DND-41 (cell line): ENCODE measurements around the gene CCDC93.

Experiments used
- ATAC-seq: fragments of 200-7000 bp; cut with Tn5 transposase; 3 replicates; pipeline ENCODE4 v1.9.1; 2021; ENCODE audit warnings: low read depth; ENCODE audit not compliant: insufficient read depth
- DNase-seq: peaks from one replicate; pipeline ENCODE4 v3.0.0-alpha.2; 2020
- H2AFZ ChIP-seq: 2 replicates; pipeline ENCODE4 v1.6.0; 2012; ENCODE audit warnings: low read depth, low read length
- H3K27ac ChIP-seq: 2 replicates; pipeline ENCODE4 v1.5.1; 2012; ENCODE audit warnings: low read length, inconsistent platforms
- H3K27me3 ChIP-seq: fragments of 200-600 bp; sonication (generic); 2 replicates; pipeline ENCODE4 v1.6.0; 2012; ENCODE audit warnings: low read length, mild to moderate bottlenecking, inconsistent platforms; ENCODE audit not compliant: insufficient read depth, poor library complexity
- H3K36me3 ChIP-seq: 2 replicates; pipeline ENCODE4 v1.5.1; 2012; ENCODE audit warnings: low read length, inconsistent platforms; ENCODE audit not compliant: insufficient read depth
- H3K4me1 ChIP-seq: 2 replicates; pipeline ENCODE4 v1.5.1; 2012; ENCODE audit warnings: mild to moderate bottlenecking, low read length; ENCODE audit not compliant: insufficient read depth
- H3K4me2 ChIP-seq: 2 replicates; pipeline ENCODE4 v1.6.0; 2012; ENCODE audit warnings: mild to moderate bottlenecking, moderate library complexity, low read length, inconsistent platforms; ENCODE audit not compliant: insufficient read depth
- H3K4me3 ChIP-seq, 2 experiments: fragments of 200-600 bp in 1 of 2; shearing (Covaris generic) in 1 of 2; 2 replicates each; pipeline ENCODE4 v1.5.1; 2012 to 2016; ENCODE audit warnings: inconsistent platforms in 2 of 2, low read length in 2 of 2, mild to moderate bottlenecking in 2 of 2, low read depth in 1 of 2, moderate library complexity in 1 of 2
- H3K79me2 ChIP-seq: 2 replicates; pipeline ENCODE4 v1.6.0; 2012; ENCODE audit warnings: low read length, inconsistent platforms; ENCODE audit not compliant: insufficient read depth
- H3K9ac ChIP-seq: 2 replicates; pipeline ENCODE4 v1.6.0; 2012; ENCODE audit warnings: low read depth, mild to moderate bottlenecking, inconsistent platforms, low read length, moderate library complexity
- H3K9me3 ChIP-seq: 2 replicates; pipeline ENCODE4 v1.5.1; 2012; ENCODE audit warnings: low read length, moderate library complexity, mild to moderate bottlenecking, inconsistent platforms; ENCODE audit not compliant: insufficient read depth, severe bottlenecking
- H4K20me1 ChIP-seq: 2 replicates; pipeline ENCODE4 v1.6.0; 2012; ENCODE audit warnings: low read length; ENCODE audit not compliant: insufficient read depth
- EZH2 ChIP-seq: IDR thresholded peaks from 3 replicates; pipeline ENCODE4 v1.6.1; 2012; ENCODE audit warnings: borderline replicate concordance, low read depth, mild to moderate bottlenecking, moderate library complexity, low read length, inconsistent platforms; ENCODE audit not compliant: severe bottlenecking
- TF ChIP-seq, protein P1 (sequence below): IDR thresholded peaks from 2 replicates; pipeline ENCODE4 v1.5.1; 2012; ENCODE audit warnings: borderline replicate concordance, low read length, moderate library complexity, mild to moderate bottlenecking; ENCODE audit not compliant: poor library complexity, severe bottlenecking; ENCODE audit errors: extremely low read depth

CCDC93 gene

DNA sequence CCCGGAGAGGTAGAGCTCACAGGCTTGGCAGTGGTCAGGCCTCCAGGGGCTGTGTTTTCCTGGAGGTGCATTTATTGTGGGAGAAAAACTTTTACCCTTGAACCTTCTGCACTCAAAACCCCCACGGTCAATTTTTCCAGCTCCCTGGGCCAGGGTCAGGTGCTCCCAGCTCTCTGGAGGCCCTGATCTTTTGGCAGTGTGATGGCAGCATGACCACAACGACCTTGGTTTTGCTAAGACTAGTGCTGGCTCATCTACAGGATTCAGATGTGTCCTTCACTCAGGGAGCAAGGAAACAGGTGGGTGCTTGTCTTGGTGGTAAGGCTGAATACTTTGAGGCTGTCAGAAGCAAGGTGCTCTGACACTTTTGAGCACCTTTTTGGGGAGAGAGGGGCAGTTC lies 92.3 kb downstream of the CCDC93 start:
- Histone ChIP-seq H3K4me2 (no peak overlapping the region), H3K4me1 (no peaks in the 10 kb centered on the region), H3K9ac (no peak overlapping the region), H4K20me1 (no peaks in the 10 kb centered on the region), H3K36me3 (peaks cover 69% of the 10 kb centered on the region), H3K27me3 (no peaks in the 10 kb centered on the region), H2AFZ (no peak overlapping the region), H3K9me3 (no peaks in the 10 kb centered on the region), H3K4me3 (no peak overlapping the region), H3K79me2 (no peaks in the 10 kb centered on the region), H3K27ac (no peak overlapping the region)
- TF ChIP-seq, protein P1, sequence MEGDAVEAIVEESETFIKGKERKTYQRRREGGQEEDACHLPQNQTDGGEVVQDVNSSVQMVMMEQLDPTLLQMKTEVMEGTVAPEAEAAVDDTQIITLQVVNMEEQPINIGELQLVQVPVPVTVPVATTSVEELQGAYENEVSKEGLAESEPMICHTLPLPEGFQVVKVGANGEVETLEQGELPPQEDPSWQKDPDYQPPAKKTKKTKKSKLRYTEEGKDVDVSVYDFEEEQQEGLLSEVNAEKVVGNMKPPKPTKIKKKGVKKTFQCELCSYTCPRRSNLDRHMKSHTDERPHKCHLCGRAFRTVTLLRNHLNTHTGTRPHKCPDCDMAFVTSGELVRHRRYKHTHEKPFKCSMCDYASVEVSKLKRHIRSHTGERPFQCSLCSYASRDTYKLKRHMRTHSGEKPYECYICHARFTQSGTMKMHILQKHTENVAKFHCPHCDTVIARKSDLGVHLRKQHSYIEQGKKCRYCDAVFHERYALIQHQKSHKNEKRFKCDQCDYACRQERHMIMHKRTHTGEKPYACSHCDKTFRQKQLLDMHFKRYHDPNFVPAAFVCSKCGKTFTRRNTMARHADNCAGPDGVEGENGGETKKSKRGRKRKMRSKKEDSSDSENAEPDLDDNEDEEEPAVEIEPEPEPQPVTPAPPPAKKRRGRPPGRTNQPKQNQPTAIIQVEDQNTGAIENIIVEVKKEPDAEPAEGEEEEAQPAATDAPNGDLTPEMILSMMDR, result no peak
- TF ChIP-seq EZH2, result no peak
- ATAC-seq, result no peak
- DNase-seq, result no peak

DNA sequence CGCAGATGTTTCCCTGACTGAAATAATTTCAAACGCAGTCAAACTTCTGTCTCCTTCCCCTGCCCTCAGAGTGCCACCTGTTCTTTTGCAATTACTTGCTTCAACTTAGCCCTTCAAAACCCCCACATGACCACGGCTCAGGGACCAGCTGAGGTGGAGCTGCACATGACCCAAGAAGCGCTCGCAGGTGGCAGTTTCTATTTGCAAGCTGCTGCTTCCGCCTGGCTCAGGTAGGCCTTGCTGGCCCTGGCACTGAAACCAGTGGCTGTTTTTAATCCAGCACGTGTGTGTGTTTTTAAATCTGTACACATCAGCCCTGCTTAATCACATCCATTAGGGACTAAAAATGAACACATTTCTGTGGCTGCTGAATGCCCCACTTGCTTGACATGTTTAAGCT lies 95.3 kb downstream of the CCDC93 start:
- Histone ChIP-seq H3K4me3 (no peak overlapping the region), H4K20me1 (no peaks in the 10 kb centered on the region), H3K36me3 (peaks cover 77% of the 10 kb centered on the region), H3K4me2 (no peak overlapping the region), H3K9ac (no peak overlapping the region), H3K79me2 (no peaks in the 10 kb centered on the region), H3K9me3 (no peaks in the 10 kb centered on the region), H2AFZ (no peak overlapping the region), H3K27me3 (no peaks in the 10 kb centered on the region), H3K27ac (no peak overlapping the region), H3K4me1 (no peaks in the 10 kb centered on the region)
- ATAC-seq, result no peak
- DNase-seq, result no peak
- TF ChIP-seq, protein P1, result no peak
- TF ChIP-seq EZH2, result no peak

DNA sequence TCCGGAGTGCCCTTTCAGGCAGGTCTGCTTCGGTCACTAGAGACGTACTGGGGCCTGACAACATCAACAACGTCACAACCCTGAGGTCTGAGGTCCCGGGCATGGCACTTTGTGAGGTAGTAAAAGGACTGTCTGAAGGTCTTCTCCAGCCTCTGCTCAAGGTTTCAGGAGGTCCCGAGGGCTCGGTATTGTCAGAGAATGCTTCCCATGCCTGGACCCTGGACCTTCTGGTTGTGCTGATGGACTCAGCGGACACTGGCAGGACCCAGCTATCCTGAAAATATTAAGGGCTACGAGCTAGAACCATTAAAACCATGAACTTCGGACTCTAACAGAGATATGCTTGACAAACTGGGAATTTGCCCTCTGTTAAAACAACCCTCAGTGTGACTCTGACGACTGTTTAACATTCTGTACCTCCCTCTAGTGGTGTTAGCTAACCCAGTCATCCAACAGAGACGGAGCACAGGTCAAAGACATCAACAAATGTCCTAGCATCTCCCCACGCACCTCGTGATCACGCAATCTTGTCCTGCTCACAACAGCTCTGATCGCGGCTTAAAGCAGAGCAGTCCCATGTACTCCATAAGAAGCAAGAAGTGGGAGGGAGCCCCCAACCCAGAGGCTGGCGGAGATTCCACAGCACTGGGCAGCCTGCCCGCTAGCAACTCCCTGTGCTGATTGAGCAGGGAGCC lies 96.5 kb downstream of the CCDC93 start:
- Histone ChIP-seq H3K4me1 (no peaks in the 10 kb centered on the region), H3K36me3 (peaks cover 65% of the 10 kb centered on the region), H4K20me1 (no peaks in the 10 kb centered on the region), H3K4me2 (no peak overlapping the region), H3K4me3 (no peak overlapping the region), H3K79me2 (no peaks in the 10 kb centered on the region), H3K9me3 (no peaks in the 10 kb centered on the region), H3K9ac (no peak overlapping the region), H3K27me3 (no peaks in the 10 kb centered on the region), H2AFZ (no peak overlapping the region), H3K27ac (no peak overlapping the region)
- DNase-seq (no peak), ATAC-seq (no peak)
- TF ChIP-seq, protein P1, result peak; percentile 21
- no peak for TF ChIP-seq EZH2
